Large intestine (tissue), 3 donors: ENCODE results near the gene ASAP2. TPM values are rescaled to one million over a fixed set of nuclear protein-coding genes. Genes with fewer than 3 reads are reported as not detected.
A peak's percentile ranks its signal among the peaks of the same experiment; 100 is the strongest.

Experiments
- DNase-seq, 2 donors: peaks; one replicate each; pipeline versions ENCODE4 v3.0.0 to v3.0.0-alpha.2; 2013
- H3K27ac ChIP-seq: one replicate; pipeline ENCODE4 v1.5.1; 2013; ENCODE audit warnings: low read length
- H3K27me3 ChIP-seq: 2 replicates; pipeline ENCODE4 v1.6.1; 2013; ENCODE audit warnings: low read length; ENCODE audit not compliant: control insufficient read depth, insufficient read depth
- H3K36me3 ChIP-seq: 2 replicates; pipeline ENCODE4 v1.6.1; 2013; ENCODE audit warnings: low read length; ENCODE audit not compliant: control insufficient read depth, insufficient read depth
- H3K4me1 ChIP-seq: one replicate; pipeline ENCODE4 v1.6.1; 2013; ENCODE audit warnings: low read length; ENCODE audit not compliant: control insufficient read depth, insufficient read depth
- H3K4me3 ChIP-seq: one replicate; pipeline ENCODE4 v1.5.1; 2013; ENCODE audit warnings: low read length
- H3K9me3 ChIP-seq: one replicate; pipeline ENCODE4 v1.6.1; 2013; ENCODE audit warnings: mild to moderate bottlenecking, low read depth, low read length, moderate library complexity; ENCODE audit not compliant: control insufficient read depth
- WGBS: methylation state at CpG from one replicate; pipeline ENCODE4 v1.1.5; 2013; ENCODE audit warnings: low lambda C conversion rate; ENCODE audit not compliant: insufficient coverage; 5-methylcytosine and 5-hydroxymethylcytosine counted together
- polyA plus RNA-seq: library from polyadenylated mRNA; unstranded; fragments of 120-200 nt; gene quantifications from one replicate; pipeline ENCODE4 v1.2.1, GENCODE V29; 2013

The ASAP2 gene
- polyA plus RNA-seq, 1 donor = 20.0 TPM

- Histone ChIP-seq H3K4me3 (no peak overlapping the region), H3K27me3 (no peaks in the 10 kb centered on the region), H3K9me3 (no peaks in the 10 kb centered on the region), H3K4me1 (peaks cover 22% of the 10 kb centered on the region), H3K27ac (no peak overlapping the region), H3K36me3 (peaks cover 15% of the 10 kb centered on the region)
- no peak for DNase-seq
- WGBS = 75% methylated on average over 4 of the region's 13 CpGs
These were observed 125.7 kb downstream of the ASAP2 start for GRCh38 chr2:9332136-9332852.

- no peaks in the 10 kb centered on the region for H3K9me3 ChIP-seq
- DNase-seq = no peak
- WGBS = 63% methylated on average over 1 of the region's 6 CpGs
- H3K36me3 ChIP-seq = peaks cover 14% of the 10 kb centered on the region
- peaks cover 22% of the 10 kb centered on the region for H3K4me1 ChIP-seq
- H3K27me3 ChIP-seq = no peaks in the 10 kb centered on the region
- H3K27ac ChIP-seq = no peak overlapping the region
- H3K4me3 ChIP-seq = no peak overlapping the region
These were observed 126.2 kb downstream of the ASAP2 start for GRCh38 chr2:9332853-9333245.

DNA sequence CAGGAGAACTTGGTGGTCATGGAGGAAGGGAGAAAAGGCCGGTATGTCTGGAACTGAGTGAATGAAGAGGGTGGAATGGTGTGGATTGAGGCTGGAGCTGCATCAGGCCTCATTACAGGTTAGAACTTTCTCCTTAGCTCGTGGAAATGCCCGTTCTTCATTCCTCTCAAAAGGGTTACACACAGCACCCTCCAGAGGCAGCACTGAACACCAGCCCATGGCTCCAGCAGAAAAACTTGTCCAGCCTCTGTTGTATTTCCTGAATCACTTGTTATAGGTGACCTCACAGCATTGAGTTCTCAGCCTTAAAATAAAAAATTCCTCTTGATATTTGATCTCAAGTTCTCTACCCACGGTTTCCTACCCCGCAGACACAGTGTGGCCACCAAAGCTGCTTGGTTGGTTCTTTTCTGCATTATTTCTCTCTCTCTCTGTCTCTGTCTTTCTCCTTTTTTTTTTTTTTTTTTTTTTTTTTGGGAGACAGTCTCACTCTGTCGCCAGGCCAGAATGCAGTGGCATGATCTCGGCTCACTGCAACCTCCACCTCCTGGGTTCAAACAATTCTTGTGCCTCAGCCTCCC lies 127.1 kb downstream of the ASAP2 start:
- Histone ChIP-seq H3K27ac (no peak overlapping the region), H3K36me3 (peaks cover 9% of the 10 kb centered on the region), H3K27me3 (no peaks in the 10 kb centered on the region), H3K9me3 (no peaks in the 10 kb centered on the region), H3K4me3 (no peak overlapping the region), H3K4me1 (peaks cover 22% of the 10 kb centered on the region)
- WGBS = no CpG with 5 or more reads among the region's 7 CpGs
- DNase-seq = peak; percentile 68 to 78

GRCh38 chr2:9334761-9335160 lies 128.1 kb downstream of the ASAP2 start:
- Histone ChIP-seq H3K27ac (peak overlapping the region; percentile 49), H3K4me1 (peaks cover 22% of the 10 kb centered on the region), H3K36me3 (peaks cover 2% of the 10 kb centered on the region), H3K4me3 (no peak overlapping the region), H3K27me3 (no peaks in the 10 kb centered on the region), H3K9me3 (no peaks in the 10 kb centered on the region)
- 100% methylated on average over 2 of the region's 14 CpGs for WGBS
- no peak for DNase-seq

DNA sequence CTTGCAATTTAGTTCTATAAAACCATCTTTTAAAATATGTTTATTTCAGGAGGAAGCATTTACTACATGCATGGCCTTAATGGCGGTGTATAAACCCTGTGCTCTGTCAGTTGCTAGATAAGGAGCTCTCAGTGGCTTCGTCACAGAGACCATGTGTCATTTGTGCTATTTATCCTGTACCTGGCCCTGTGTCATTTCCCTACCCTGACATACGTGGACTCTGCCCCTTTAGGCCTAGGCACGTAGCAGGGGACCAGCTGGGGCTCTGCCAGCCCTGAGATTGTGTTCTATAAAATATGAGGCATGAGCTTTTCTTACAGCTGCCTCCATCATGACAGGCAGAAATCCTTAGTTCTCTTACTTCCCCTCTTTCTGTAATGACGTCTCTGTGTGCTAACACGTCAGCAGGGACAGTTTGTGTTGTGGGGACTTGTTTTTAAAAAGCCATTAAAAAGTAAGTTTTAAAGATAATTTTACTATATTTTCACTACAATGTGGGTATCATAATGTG lies 128.8 kb downstream of the ASAP2 start:
- H3K36me3 ChIP-seq = peaks cover 2% of the 10 kb centered on the region
- no peak overlapping the region for H3K4me3 ChIP-seq
- DNase-seq = peak; percentile 84 to 93
- H3K27ac ChIP-seq = peak overlapping the region; percentile 49
- peaks cover 22% of the 10 kb centered on the region for H3K4me1 ChIP-seq
- WGBS = 20% methylated on average over 1 of the region's 6 CpGs
- no peaks in the 10 kb centered on the region for H3K9me3 ChIP-seq
- H3K27me3 ChIP-seq = no peaks in the 10 kb centered on the region

- H3K4me1 ChIP-seq = peaks cover 19% of the 10 kb centered on the region
- DNase-seq = peak in 1 of 2 donors; percentile 21
- H3K27ac ChIP-seq = peak overlapping the region; percentile 51
- no peaks in the 10 kb centered on the region for H3K9me3 ChIP-seq
- peaks cover 2% of the 10 kb centered on the region for H3K36me3 ChIP-seq
- no peaks in the 10 kb centered on the region for H3K27me3 ChIP-seq
- WGBS = no CpG with 5 or more reads among the region's 2 CpGs
- no peak overlapping the region for H3K4me3 ChIP-seq
These were observed 129.6 kb downstream of the ASAP2 start for GRCh38 chr2:9336241-9336575.

GRCh38 chr2:9336576-9337314 lies 130.1 kb downstream of the ASAP2 start:
- H3K4me3 ChIP-seq = no peak overlapping the region
- peaks cover 17% of the 10 kb centered on the region for H3K4me1 ChIP-seq
- H3K9me3 ChIP-seq = no peaks in the 10 kb centered on the region
- H3K36me3 ChIP-seq = peaks cover 5% of the 10 kb centered on the region
- H3K27ac ChIP-seq = peak overlapping the region; percentile 51
- no peaks in the 10 kb centered on the region for H3K27me3 ChIP-seq
- WGBS = no CpG with 5 or more reads among the region's 14 CpGs
- peak; percentile 61 to 85 for DNase-seq

DNA sequence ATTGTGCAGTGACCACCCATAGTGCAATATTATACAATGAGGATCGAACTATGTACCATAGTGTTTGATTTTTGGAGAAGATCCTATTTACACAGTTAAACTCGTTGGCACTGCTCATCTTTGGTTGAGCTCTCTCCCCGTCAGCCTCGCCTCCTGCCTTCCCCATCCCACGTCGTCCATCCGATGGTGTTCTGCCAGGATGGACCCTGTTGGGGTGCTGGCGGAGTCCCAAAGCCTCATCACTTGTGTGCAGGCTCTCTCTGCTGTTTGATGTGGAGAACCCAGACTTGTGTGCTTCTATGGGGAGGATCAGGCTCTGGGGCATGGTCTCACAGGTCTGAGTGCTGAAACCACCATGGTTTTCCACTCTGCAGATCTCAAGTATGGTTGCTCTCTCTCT lies 131.3 kb downstream of the ASAP2 start:
- Histone ChIP-seq H3K4me1 (peaks cover 17% of the 10 kb centered on the region), H3K9me3 (no peaks in the 10 kb centered on the region), H3K4me3 (no peak overlapping the region), H3K36me3 (peaks cover 10% of the 10 kb centered on the region), H3K27ac (no peak overlapping the region), H3K27me3 (no peaks in the 10 kb centered on the region)
- DNase-seq = no peak
- no CpG with 5 or more reads among the region's 8 CpGs for WGBS

GRCh38 chr2:9341337-9341887 lies 134.8 kb downstream of the ASAP2 start:
- Histone ChIP-seq H3K4me1 (peaks cover 9% of the 10 kb centered on the region), H3K27ac (no peak overlapping the region), H3K4me3 (no peak overlapping the region), H3K36me3 (peaks cover 30% of the 10 kb centered on the region), H3K27me3 (no peaks in the 10 kb centered on the region), H3K9me3 (no peaks in the 10 kb centered on the region)
- WGBS = 93% methylated on average over 3 of the region's 12 CpGs
- no peak for DNase-seq

- H3K36me3 ChIP-seq = peaks cover 35% of the 10 kb centered on the region
These were observed 136.0 kb downstream of the ASAP2 start for GRCh38 chr2:9342659-9343058.

More at GRCh38 chr2:9342659-9343058, 136.0 kb downstream of the ASAP2 start:
- no peaks in the 10 kb centered on the region for H3K4me1 ChIP-seq
- no peaks in the 10 kb centered on the region for H3K9me3 ChIP-seq
- no peak for DNase-seq
- no peak overlapping the region for H3K4me3 ChIP-seq
- H3K27me3 ChIP-seq = no peaks in the 10 kb centered on the region
- no peak overlapping the region for H3K27ac ChIP-seq
- 100% methylated on average over 3 of the region's 8 CpGs for WGBS
